GM21526 (cell line): ENCODE measurements around the gene TAF3.
"Not testable (repeated sequence)": the region's sequence is repeated elsewhere in the genome, so short reads cannot be mapped to it uniquely, and the experiment has no call there.

ENCODE experiments used
- ATAC-seq: cut with Tn5 transposase; IDR thresholded peaks from one replicate; pipeline ENCODE4 v1.9.1; 2021; ENCODE audit warnings: moderate library complexity; ENCODE audit not compliant: unreplicated experiment, low FRiP score

Gene TAF3

DNA sequence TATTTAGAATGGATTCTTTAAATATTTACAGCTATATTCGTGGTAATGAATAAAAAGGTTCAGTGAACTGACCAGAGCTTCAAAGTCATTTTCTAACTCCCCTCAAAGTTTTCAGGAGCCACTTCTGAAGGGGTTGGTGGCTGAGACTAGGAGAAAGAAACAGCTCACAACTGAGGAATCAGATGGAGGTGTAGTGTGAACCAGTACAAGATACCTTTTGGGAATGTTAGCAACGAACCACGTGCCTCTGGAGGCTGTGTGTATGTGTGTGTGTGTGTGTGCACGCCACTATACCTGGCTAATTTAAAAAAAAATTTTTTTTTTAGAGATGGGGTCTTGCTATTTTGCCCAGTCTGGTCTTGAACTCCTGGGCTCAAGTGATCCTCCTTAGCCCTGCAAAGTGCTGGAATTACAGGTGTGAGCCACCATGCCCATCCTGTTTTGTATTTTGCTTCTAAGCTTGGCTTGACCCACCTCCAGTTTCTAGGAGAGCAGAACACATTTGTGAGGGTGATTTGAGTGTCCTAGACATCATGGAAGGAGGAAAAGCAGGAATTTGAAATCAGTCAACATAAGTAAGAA, 9.5 kb upstream of the TAF3 start:
- no peak for ATAC-seq

DNA sequence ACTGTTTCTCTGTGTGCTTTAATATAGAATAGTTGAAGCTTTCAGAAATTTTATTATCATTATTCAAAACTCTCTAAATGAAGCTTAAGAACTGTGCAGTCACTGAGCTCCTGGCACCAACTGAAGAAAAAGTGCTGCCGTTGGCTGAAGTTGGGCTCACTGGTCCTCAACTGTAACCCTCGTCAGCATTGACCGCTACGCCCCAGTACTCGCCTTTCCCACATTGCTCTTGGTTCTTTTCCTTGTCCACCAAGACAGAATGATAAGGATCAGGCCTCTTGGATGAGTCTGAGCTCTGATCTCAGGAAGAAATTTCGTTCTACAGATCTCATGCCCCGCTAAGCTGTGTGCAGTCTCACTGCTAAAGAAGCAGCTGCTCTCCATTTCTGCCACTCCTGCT, 7.9 kb upstream of the TAF3 start:
- no peak for ATAC-seq

DNA sequence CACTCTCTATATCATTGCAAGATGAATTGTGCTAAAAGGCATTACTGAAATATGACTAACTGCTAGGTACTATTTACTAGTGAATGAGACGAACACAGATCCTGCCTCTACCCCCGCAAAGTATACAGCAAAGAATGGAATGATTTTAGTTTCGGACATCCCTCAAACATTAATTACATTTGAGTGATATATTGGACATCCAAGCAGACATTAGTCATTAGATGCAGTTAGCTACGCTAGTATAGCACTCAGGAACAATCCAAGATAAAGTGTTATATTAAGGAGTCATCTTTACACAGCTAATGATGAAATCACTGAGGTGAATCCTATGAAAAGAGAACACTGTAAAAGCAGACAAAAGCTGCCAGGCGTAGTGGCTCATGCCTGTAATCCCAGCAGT, 7.3 kb upstream of the TAF3 start:
- no peak for ATAC-seq

DNA sequence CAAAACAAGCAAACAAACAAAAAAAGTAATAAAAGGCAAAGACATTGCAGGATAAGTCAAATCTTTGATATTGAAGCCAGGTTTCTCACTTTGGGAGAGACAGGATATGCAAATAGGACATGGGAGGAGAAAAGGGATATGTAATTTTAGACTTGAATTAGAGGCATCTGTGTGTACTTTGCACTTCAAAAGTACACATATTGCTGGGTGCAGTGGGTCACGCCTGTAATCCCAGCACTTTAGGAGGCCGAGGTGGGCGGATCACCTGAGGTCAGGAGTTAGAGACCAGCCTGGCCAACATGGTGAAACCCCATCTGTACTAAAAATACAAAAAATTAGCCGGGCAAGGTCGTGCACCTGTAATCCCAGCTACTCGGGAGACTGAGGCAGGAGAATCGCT, 6.6 kb upstream of the TAF3 start:
- not testable (repeated sequence) for ATAC-seq

DNA sequence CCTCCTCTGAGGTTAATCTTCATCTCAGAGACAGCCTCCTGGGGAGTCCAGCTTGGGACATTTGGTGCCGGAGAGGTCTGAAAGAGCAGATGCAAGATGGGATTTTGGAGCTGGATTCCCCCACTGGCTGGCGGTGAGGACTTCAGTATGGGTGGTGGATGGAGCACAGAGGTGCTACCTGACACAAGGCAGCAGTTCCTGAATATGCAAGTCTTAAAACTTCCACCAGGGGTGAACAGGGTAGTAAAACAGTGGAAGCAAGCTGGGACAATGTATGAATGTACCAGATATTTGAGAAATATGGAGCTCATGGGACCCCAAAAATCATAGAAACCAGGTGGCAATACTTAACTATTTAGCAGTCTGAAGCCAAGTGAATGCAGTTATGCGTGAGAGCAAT, 4.8 kb upstream of the TAF3 start:
- ATAC-seq, result no peak

DNA sequence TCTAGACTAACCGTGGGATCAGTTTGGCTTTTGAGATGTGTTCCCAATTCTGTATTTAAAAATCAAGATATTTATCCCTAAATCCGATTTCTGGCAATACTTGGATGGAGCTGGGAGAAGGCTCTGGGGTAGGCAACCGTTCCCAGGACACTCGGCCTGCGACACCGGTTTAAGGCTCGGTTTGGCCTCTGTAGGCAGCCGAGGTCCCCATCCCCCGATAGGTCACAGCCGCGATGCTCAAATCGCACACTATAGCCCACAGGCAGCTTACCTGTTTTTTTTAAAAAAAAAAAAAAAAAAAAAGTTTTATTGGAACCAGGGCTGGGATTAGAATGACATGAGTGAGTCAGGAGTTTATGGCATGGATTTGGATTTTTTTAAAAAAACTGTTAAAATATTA, 729 bp upstream of the TAF3 start:
- ATAC-seq, result no peak

DNA sequence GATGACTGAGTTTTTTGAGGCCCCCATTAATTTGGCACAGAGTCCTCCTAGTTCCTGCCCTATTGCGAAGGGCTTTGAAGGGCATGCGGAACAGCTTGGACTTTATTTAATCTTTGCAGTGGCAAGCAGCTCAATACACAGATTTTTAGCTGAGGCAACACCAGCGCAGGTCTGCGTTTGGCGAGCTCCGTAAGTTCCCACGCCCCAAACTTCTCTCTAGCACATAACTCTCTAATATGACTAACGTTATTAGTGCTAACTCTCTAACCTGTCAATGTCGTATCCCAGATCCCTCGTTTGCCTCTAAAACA, 366 bp upstream of the TAF3 start:
- no peak for ATAC-seq

DNA sequence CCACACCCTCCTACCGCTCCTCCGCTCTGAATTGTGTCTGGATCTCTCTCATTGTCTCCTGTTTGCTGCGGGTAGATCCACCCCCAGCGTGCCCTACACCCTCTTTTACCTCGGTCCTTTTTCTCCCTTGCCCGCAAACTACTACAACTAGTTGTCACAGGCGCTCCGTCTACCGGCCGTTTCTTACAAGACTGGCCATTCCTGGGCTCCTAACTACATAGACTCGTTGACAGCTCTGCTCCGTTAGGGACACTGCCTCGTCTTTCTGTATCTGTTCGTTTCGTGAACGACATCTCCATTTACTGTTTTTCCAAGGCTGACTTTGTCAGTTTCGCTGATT, 786 bp downstream of the TAF3 start:
- ATAC-seq, result peak; percentile 50

DNA sequence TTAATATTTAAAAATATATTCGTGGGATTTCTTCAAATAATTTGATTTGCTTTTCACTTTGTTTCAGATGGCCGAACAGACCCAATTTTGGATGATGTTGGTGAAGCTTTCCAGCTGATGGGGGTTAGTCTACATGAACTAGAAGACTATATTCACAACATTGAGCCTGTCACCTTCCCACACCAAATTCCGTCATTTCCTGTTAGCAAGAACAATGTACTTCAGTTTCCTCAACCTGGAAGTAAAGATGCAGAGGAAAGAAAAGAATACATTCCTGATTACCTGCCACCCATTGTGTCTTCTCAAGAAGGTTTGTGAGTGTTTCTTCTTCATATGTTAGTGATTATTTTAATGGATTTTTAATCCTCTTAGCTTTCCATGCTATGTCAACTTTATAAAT, 5.9 kb downstream of the TAF3 start:
- ATAC-seq, result no peak

DNA sequence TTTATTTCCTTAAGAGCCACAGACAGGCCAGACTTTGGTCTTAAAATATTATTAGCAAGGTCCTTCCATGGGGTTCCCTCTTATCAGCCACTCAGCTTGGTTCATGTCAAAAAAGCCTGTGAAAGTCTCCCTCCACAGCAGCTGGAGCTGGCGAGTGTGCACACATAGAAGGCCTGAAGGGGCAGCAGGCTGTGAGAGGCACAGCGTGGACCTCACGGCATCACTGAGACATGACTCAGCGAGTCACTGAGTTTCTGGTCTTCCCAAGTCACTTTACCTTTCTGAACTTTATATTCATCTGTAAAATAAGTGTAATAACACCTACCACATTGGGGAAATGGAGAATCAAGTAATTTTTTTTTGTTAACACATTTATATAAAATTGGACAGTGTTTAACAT, 8.7 kb downstream of the TAF3 start:
- ATAC-seq, result no peak

DNA sequence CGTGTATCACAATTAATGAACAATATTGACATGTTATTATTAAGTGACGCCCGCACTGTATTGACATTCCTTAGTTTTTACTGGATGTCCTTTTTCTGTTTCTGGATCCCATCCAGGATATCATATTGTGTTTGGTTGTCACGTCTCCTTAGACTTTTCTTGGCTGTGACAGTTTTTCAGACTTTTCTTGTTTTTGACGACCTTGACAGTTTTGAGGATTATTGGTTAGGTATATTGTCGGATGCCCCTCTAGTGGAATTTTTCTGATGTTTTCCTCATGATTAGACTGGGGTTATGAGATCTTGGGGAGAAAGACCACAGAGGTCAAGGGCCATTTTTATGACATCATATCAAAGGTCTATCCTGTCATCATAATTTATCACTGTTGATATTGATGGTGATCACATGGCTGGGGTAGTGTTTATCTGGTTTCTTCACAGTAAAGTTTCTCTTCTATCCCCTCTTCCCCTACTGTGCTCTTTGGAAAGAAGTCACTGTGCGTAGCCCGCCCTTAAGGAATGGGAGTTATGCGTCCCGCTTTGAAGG, 11.1 kb downstream of the TAF3 start:
- no peak for ATAC-seq

DNA sequence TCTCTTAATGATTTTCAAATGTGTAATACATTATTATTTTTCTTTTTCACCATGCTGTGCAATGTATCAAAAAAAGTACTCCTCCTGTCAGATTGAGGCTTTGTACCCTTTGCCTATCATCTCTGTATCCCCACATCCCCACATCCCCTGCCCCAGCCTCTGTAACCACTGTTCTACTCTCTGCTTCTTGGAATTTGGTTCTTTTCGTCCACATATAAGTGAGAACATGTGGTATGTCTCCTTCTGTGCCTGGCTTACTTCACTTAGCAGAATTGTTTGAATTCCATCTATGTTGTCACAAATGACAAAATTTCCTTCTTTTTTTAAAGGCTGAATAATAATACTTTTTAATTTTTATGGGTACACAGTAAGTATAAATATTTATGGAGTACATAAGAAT, 13.8 kb downstream of the TAF3 start:
- no peak for ATAC-seq

DNA sequence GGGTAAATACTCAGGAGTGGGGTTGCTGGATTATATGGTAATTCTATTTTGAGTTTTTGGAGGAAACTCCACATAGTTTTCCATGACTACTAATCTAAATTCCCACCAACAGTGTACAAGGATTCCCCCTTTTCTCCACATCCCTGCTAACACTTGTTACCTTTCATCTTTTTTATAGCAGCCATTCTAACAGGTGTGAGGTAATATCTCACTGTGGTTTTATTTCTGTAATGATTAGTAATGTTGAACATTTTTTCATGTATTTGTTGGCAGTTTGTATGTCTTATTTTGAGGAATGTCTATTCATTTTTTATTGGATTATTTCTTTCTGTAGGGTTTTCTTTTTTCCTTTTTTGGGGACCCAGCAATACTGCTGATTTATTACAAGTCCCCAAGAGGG, 14.9 kb downstream of the TAF3 start:
- ATAC-seq, result no peak

DNA sequence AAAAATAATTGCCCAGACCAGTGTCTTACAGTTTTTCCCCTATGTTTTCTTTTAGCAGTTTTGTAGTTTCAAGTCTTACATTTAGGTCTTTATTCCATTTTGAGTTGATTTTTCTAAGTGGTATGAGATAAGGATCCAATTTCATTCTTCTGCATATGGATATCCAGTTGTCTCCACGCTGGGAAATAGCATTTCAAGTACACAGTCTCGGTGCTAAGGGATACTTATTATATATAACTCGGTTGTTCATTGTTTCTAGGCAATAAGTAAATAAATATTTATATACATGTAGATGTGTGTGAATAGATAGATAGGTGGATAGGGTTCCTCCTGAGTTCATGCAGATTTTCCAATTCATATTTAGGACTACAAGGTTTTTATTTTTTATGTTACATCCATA, 16.0 kb downstream of the TAF3 start:
- ATAC-seq, result no peak

DNA sequence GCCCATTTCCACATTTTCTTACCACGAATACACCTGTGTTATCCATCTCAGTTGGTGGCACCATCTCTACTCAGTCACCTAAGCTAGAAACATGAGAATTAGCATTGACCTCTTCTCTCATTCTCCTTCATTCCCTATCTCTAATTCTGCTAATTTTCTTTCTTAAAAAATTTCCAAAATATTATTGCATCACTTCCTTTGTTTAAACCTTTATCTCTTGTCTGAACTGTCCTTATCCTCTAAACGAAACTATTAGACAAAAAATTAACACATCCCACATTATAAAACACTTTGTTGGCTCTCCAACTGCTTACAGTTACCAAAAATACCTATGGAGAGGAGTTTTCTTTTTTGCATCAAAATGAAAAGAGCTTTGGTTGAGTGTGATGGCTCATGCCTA, 18.3 kb downstream of the TAF3 start:
- no peak for ATAC-seq

DNA sequence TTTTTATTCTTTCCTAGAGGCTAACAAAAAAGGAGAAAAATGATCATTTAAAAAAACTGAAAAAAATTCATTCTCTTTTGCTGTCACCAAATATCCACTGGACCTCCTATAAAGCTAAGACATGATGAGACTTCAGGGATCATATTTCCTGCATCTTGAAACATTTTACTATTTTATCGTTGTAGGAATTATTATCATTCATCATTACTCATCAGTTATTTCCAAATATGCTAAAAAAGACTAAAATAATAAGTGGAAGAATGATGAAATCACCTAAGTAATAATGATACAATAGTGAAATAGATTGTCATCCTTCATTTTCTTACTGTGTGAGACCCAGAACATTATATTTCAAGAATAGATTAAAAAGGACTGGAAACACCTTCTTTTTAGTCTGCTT, 28.3 kb downstream of the TAF3 start:
- no peak for ATAC-seq

DNA sequence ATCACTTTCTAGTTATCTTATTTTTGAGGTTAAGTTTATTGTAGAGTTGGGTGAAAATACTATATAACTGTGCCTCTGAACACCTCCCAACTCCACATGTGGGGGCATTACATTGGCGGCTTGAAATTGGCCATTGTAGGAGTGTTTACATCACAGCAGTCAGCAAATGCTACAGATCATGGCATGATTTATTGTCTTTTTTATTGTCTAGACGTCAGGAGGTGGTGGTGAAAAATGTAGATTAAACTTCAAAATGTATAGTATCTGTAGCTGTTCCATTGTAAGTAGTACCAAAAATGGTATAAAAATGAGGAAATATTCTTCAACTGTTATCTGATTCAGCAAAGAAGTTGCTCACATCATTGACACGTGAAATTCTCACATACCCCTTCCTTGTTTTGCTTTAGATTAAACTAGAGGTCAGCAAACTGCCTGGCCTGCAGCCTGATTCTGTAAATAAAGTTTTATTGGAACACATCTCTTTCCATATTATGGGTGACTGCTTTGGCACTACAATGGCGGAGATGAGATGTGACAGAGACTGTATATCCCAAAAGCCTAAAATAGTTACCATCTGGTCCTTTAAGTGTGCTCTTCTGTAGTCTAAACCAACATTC, 35.0 kb downstream of the TAF3 start:
- no peak for ATAC-seq

DNA sequence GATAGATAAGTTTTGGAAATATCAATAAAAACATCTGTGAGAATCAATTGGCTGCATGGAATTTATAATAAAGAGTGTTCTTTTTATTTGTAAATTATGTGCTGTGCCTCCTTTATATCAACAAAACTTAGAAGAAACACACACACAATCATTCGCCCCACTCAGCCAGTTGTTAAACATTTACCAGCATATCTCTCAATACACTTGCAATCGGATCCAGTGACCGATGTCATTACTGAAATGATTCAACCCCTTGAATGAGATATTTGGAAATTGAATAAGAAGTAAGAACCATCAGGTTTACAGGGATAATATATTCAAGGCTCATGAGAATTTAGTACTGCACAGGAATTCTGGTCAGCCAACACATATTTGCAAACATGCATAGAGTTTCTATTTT, 35.6 kb downstream of the TAF3 start:
- ATAC-seq, result no peak

DNA sequence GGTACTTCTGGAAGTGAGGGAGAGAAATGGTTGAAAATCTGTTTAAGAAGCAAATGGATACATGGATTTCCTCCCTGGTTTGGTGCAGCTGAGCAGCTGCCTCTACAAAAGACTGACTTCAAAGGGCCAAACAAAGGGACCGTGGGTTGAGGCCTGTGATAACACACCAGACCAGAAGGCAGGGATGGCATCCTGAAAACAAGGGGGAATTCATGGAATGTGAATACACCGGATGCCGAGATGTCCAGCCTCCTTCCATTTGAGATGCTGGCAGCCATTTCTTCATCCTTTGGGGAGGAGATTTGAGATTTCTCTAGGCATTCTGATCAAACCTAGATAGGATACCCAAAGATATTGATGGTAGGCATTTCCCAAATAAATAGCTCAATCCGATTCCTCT, 36.9 kb downstream of the TAF3 start:
- ATAC-seq, result no peak

DNA sequence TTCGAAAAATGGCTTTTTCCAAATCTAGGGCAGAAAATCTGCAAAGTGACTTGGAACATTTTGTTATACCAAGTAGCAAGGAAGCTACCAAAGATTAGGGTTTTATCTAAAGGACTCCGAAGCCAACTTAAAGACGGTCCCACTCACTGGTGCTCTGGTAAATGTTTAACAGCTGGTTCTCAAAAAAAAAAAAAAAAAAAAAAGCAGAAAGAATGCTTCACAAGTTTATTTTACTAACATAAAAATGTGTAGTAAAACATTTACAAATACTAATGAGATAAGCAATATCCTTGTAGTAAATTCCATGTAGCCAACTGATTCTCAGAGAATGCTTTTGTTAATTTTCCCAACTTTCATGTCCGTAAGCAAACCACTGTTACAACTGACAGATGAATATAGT, 38.4 kb downstream of the TAF3 start:
- no peak for ATAC-seq

DNA sequence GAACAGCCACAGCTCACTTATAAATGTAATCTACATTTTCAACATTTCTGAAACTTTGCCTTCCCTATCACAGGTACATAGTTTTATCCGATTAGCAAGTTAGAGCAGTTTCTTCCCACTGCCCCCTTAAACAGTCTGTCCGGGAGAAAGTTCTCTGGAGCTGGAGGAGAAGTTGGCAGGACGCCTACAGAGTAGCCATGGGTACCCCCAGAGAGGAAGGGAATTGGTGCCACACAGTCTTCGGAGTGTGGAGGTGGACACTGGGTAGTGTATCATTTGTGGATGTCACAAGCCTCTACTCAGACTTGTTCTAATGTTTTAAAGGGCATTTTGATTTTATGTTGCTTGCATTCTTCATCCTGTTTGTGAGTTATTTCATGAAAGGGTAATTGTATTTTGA, 39.0 kb downstream of the TAF3 start:
- ATAC-seq, result no peak

DNA sequence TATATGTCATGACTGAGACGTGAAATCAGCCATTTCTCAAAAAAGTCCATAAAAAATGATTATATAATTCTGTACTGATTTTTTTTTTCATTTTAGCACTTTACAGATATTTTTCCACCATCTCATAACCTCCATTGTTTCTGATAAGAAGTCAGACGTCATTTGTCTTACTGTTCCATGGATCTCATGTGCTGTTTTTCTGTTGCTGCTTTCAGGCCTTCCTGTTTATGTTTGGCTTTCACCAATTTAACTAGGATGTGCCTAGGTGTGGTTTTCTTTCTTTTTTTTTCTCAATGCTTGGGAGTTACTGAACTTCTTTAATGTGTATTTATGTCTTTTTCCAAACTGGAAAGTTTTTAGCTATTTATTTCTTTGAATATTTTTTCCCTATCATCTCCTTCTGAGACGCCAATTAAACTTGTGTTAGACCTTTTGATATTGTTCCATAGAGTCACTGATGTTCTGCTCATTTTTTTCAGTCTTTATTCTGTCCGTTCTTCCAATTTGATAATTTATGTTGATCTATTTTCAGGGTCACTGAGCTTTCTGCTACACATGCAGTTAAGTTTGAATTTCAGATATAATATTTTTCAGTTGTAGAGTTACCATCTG, 43.3 kb downstream of the TAF3 start:
- no peak for ATAC-seq

DNA sequence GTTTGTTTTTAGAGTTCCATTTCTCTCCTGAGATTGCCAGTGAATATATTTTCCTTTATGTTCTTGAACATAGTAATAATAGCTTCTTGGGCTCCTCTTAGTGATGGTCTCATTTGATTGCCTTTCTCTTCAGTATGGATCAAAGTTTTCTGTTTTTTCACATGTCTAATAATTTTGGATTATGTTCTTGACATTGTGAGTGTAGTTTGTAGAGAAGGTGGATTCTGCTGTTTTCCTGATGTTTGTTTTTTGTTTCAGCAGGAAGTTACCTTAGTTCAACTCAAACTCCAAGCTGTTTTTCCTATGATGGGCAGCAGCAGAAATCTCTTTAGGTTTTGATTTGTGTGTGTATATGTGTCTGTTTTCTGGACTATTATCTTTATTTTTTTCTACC, 43.8 kb downstream of the TAF3 start:
- no peak for ATAC-seq
